OCI-LY1 (cell line): Measurements from ENCODE around the gene GSTM1.

Experiments used
- H2AFZ ChIP-seq: fragments of 200-600 bp; sonication (generic), shearing (Covaris generic); 2 replicates; pipeline ENCODE4 v1.6.0; 2014; ENCODE audit warnings: antibody characterized with exemption, mild to moderate bottlenecking, low read length
- H3F3A ChIP-seq: fragments of 200-600 bp; sonication (generic), shearing (Covaris generic); 2 replicates; pipeline ENCODE4 v1.6.0; 2014; ENCODE audit warnings: mild to moderate bottlenecking, antibody characterized with exemption, low read length, moderate library complexity; ENCODE audit not compliant: insufficient read depth
- H3K27ac ChIP-seq: fragments of 200-600 bp; sonication (generic); 2 replicates; pipeline ENCODE4 v1.5.1; 2014; ENCODE audit warnings: low read length, mixed run types, mild to moderate bottlenecking, low read depth; ENCODE audit not compliant: poor library complexity, severe bottlenecking
- H3K27me3 ChIP-seq: fragments of 200-600 bp; sonication (generic); 2 replicates; pipeline ENCODE4 v1.6.0; 2014; ENCODE audit warnings: antibody characterized with exemption, mild to moderate bottlenecking, low read length, moderate library complexity; ENCODE audit not compliant: insufficient read depth
- H3K36me3 ChIP-seq: fragments of 200-600 bp; sonication (generic); 2 replicates; pipeline ENCODE4 v1.6.1; 2014; ENCODE audit warnings: mild to moderate bottlenecking, antibody characterized with exemption, low read length, moderate library complexity, mixed read lengths; ENCODE audit not compliant: insufficient read depth
- H3K4me1 ChIP-seq: fragments of 200-600 bp; sonication (generic); 2 replicates; pipeline ENCODE4 v1.5.1; 2014; ENCODE audit warnings: mild to moderate bottlenecking, low read length, moderate library complexity; ENCODE audit not compliant: insufficient read depth, severe bottlenecking
- H3K4me2 ChIP-seq: fragments of 200-600 bp; sonication (generic), shearing (Covaris generic); 2 replicates; pipeline ENCODE4 v1.6.1; 2014; ENCODE audit warnings: low read length
- H3K4me3 ChIP-seq: fragments of 200-600 bp; sonication (generic); 2 replicates; pipeline ENCODE4 v1.5.1; 2014; ENCODE audit warnings: low read length, low read depth, mild to moderate bottlenecking, mixed read lengths; ENCODE audit not compliant: poor library complexity, severe bottlenecking
- H3K79me2 ChIP-seq: fragments of 200-600 bp; shearing (Covaris generic); 2 replicates; pipeline ENCODE4 v1.6.1; 2016; ENCODE audit warnings: mixed run types, low read length, mixed read lengths; ENCODE audit not compliant: insufficient read depth
- H3K9ac ChIP-seq: fragments of 200-600 bp; sonication (generic), shearing (Covaris generic); 2 replicates; pipeline ENCODE4 v1.6.1; 2014; ENCODE audit warnings: mild to moderate bottlenecking, low read length, mixed read lengths
- H3K9me2 ChIP-seq: fragments of 200-600 bp; sonication (generic), shearing (Covaris generic); 2 replicates; pipeline ENCODE4 v1.6.1; 2014; ENCODE audit warnings: low read depth, mild to moderate bottlenecking, low read length, mixed read lengths
- H3K9me3 ChIP-seq: fragments of 200-600 bp; shearing (Covaris generic); 2 replicates; pipeline ENCODE4 v1.6.1; 2014; ENCODE audit warnings: low read length, mixed read lengths
- H4K20me1 ChIP-seq: fragments of 200-600 bp; sonication (generic), shearing (Covaris generic); 2 replicates; pipeline ENCODE4 v1.6.0; 2016; ENCODE audit warnings: mild to moderate bottlenecking, low read length; ENCODE audit not compliant: insufficient read depth
- CTCF ChIP-seq: fragments of 200-600 bp; sonication (generic), shearing (Covaris generic); IDR thresholded peaks from 2 replicates; pipeline ENCODE4 v1.5.1; 2017; ENCODE audit warnings: mild to moderate bottlenecking, antibody characterized with exemption, low read length, moderate library complexity, mixed read lengths
- EZH2 ChIP-seq: fragments of 200-600 bp; sonication (generic), shearing (Covaris generic); IDR thresholded peaks from 2 replicates; pipeline ENCODE4 v1.8.0; 2017; ENCODE audit warnings: borderline replicate concordance, mixed run types, mild to moderate bottlenecking, antibody characterized with exemption, low read length, moderate library complexity, mixed read lengths

Gene GSTM1

DNA sequence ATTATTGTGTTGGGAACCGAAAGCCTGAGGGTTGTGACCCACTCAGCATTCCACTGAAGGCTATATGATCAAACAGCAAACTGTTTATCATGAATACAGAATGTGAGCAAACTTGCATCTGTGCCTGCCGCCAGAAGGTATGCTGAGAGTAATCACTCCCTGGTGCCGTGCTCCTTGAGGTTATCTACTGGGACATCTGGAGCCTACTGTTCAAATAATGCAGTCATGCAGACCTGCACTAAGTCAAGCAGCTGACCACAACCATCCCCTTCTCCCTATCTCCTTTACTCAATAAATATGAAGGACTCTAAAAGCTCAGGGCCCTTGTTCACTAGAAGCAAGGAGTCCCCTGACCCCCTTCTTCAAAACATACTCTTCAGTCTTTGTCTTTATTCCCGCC, 37.9 kb downstream of the GSTM1 start:
- H3K27me3 ChIP-seq: peaks cover 3% of the 10 kb centered on the region; the same call in 1 of the 2 replicates
- H3K9me2 ChIP-seq: no peaks in the 10 kb centered on the region
- H3K79me2 ChIP-seq: no peaks in the 10 kb centered on the region
- H3K27ac ChIP-seq: no peak overlapping the region
- H3K4me2 ChIP-seq: no peak overlapping the region
- no peaks in the 10 kb centered on the region for H3K9me3 ChIP-seq
- TF ChIP-seq EZH2 (no peak), CTCF (no peak)
- H3K36me3 ChIP-seq: no peaks in the 10 kb centered on the region
- H3K4me1 ChIP-seq: no peaks in the 10 kb centered on the region
- H4K20me1 ChIP-seq: no peaks in the 10 kb centered on the region
- no peak overlapping the region for H3K4me3 ChIP-seq
- H3F3A ChIP-seq: no peaks in the 10 kb centered on the region
- H3K9ac ChIP-seq: no peak overlapping the region
- no peak overlapping the region for H2AFZ ChIP-seq

GRCh38 chr1:109726007-109726406, 38.4 kb downstream of the GSTM1 start:
- no peak overlapping the region for H3K27ac ChIP-seq
- no peak overlapping the region for H3K4me3 ChIP-seq
- no peaks in the 10 kb centered on the region for H3F3A ChIP-seq
- H2AFZ ChIP-seq: no peak overlapping the region
- H4K20me1 ChIP-seq: no peaks in the 10 kb centered on the region
- no peaks in the 10 kb centered on the region for H3K36me3 ChIP-seq
- no peaks in the 10 kb centered on the region for H3K9me2 ChIP-seq
- H3K79me2 ChIP-seq: no peaks in the 10 kb centered on the region
- TF ChIP-seq CTCF (no peak), EZH2 (no peak)
- no peaks in the 10 kb centered on the region for H3K9me3 ChIP-seq
- H3K9ac ChIP-seq: no peak overlapping the region
- H3K4me1 ChIP-seq: no peaks in the 10 kb centered on the region
- H3K27me3 ChIP-seq: peaks cover 3% of the 10 kb centered on the region; the same call in 1 of the 2 replicates
- H3K4me2 ChIP-seq: no peak overlapping the region

DNA sequence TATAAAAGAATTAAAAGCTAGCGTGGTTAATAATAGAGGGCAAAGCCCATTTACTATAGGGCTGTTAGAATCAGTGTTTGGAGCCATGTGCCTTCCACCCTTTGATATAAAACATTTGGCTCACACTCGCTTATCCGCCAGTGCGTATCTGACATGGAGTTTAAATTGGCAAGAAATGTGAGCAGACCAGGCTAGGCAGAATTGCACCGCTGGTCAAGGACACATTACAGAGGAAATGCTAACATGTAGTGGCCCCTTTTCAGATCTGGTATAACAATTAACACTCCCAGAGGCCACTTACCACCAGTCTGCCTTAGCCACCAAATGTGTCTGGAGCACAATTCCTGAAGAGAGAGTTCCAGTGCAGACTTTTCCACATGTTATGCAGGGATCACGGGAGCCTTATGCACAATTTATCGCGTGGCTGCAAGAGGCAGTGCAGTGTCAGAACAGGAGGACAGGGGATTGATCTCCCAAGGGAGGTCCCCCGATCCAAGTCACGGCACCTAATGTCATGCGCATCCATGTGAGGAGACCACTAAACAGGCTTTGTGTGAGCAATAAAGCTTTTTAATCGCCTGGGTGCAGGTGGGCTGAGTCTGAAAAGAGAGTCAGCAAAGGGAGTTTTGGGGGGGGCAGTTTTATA, 39.2 kb downstream of the GSTM1 start:
- Histone ChIP-seq H3K4me2 (no peak overlapping the region), H3K27me3 (peaks cover 3% of the 10 kb centered on the region; the same call in 1 of the 2 replicates)
- no peak for TF ChIP-seq EZH2
- no peak for TF ChIP-seq CTCF

More for the DNA sequence above, 39.2 kb downstream of the GSTM1 start:
- Histone ChIP-seq H3F3A (no peaks in the 10 kb centered on the region), H3K27ac (no peak overlapping the region), H3K9me2 (no peaks in the 10 kb centered on the region), H3K9me3 (no peaks in the 10 kb centered on the region), H3K4me3 (no peak overlapping the region), H3K4me1 (no peaks in the 10 kb centered on the region), H3K79me2 (no peaks in the 10 kb centered on the region), H3K36me3 (no peaks in the 10 kb centered on the region), H3K9ac (no peak overlapping the region), H4K20me1 (no peaks in the 10 kb centered on the region), H2AFZ (no peak overlapping the region)
